Measurements from ENCODE around the gene C2orf80. TPM values are rescaled to one million over a fixed set of nuclear protein-coding genes. Genes with fewer than 3 reads are reported as not detected.

Gene C2orf80
- total RNA-seq, 4 donors from 2014 or later, result not detected

GRCh38 chr2:208186893-208187292 is 2.9 kb downstream of the C2orf80 start:
- H3K36me3 ChIP-seq, result no peaks in the 10 kb centered on the region
- 76 to 93% methylated on average over 2 of the region's 2 CpGs for WGBS, 2 donors (ENCODE audit: low coverage in 1 of 2)
- ATAC-seq, result no peak
- no peak for TF ChIP-seq POLR2A (IDR thresholded peaks at IDR 0.05)
- no peak for TF ChIP-seq EP300 (IDR thresholded peaks at IDR 0.05)
- TF ChIP-seq CTCF (IDR thresholded peaks at IDR 0.05), result no peak
- TF ChIP-seq POLR2AphosphoS5 (IDR thresholded peaks at IDR 0.05), result no peak
- H3K27me3 ChIP-seq, result peaks cover 30% of the 10 kb centered on the region
- H3K27ac ChIP-seq, result no peak overlapping the region
- no peaks in the 10 kb centered on the region for H3K9me3 ChIP-seq
- H3K4me3 ChIP-seq, result no peak overlapping the region
- no peaks in the 10 kb centered on the region for H3K4me1 ChIP-seq

GRCh38 chr2:208186465-208186864 is 3.4 kb downstream of the C2orf80 start:
- no peaks in the 10 kb centered on the region for H3K4me1 ChIP-seq
- no peaks in the 10 kb centered on the region for H3K36me3 ChIP-seq
- TF ChIP-seq POLR2AphosphoS5 (IDR thresholded peaks at IDR 0.05), result no peak
- no peak for TF ChIP-seq EP300 (IDR thresholded peaks at IDR 0.05)
- H3K27me3 ChIP-seq, result peaks cover 30% of the 10 kb centered on the region
- ATAC-seq, result no peak
- WGBS, 2 donors (ENCODE audit: low coverage in 1 of 2), result 66 to 77% methylated on average over 4 to 5 of the region's 5 CpGs
- H3K4me3 ChIP-seq, result no peak overlapping the region
- H3K9me3 ChIP-seq, result no peaks in the 10 kb centered on the region
- no peak overlapping the region for H3K27ac ChIP-seq

- TF ChIP-seq POLR2AphosphoS5 (IDR thresholded peaks at IDR 0.05), result no peak
- no peak for TF ChIP-seq EP300 (IDR thresholded peaks at IDR 0.05)
- no peak for TF ChIP-seq POLR2A (IDR thresholded peaks at IDR 0.05)
- no peak for TF ChIP-seq CTCF (IDR thresholded peaks at IDR 0.05)
- Histone ChIP-seq H3K9me3 (no peaks in the 10 kb centered on the region), H3K4me3 (no peak overlapping the region), H3K4me1 (no peaks in the 10 kb centered on the region), H3K27me3 (peaks cover 20% of the 10 kb centered on the region), H3K27ac (no peak overlapping the region), H3K36me3 (no peaks in the 10 kb centered on the region)
- WGBS, 2 donors (ENCODE audit: low coverage in 1 of 2), result 40 to 43% methylated on average over 9 to 12 of the region's 12 CpGs
- ATAC-seq, result no peak
Observed at GRCh38 chr2:208183972-208184705, 5.7 kb downstream of the C2orf80 start.

- ATAC-seq, result no peak
- Histone ChIP-seq H3K27me3 (peaks cover 20% of the 10 kb centered on the region), H3K27ac (no peak overlapping the region), H3K9me3 (no peaks in the 10 kb centered on the region), H3K36me3 (no peaks in the 10 kb centered on the region), H3K4me3 (no peak overlapping the region), H3K4me1 (no peaks in the 10 kb centered on the region)
- TF ChIP-seq POLR2A (IDR thresholded peaks at IDR 0.05), result no peak
- TF ChIP-seq EP300 (IDR thresholded peaks at IDR 0.05), result no peak
- TF ChIP-seq POLR2AphosphoS5 (IDR thresholded peaks at IDR 0.05), result no peak
- TF ChIP-seq CTCF (IDR thresholded peaks at IDR 0.05), result no peak
- 50 to 69% methylated on average over 7 of the region's 7 CpGs for WGBS, 2 donors (ENCODE audit: low coverage in 1 of 2)
Observed at GRCh38 chr2:208183526-208183925, 6.3 kb downstream of the C2orf80 start.

- Histone ChIP-seq H3K9me3 (no peaks in the 10 kb centered on the region), H3K27ac (no peak overlapping the region), H3K4me3 (no peak overlapping the region), H3K36me3 (no peaks in the 10 kb centered on the region), H3K4me1 (no peaks in the 10 kb centered on the region), H3K27me3 (peaks cover 20% of the 10 kb centered on the region)
- TF ChIP-seq EP300 (IDR thresholded peaks at IDR 0.05), result no peak
- no peak for TF ChIP-seq POLR2AphosphoS5 (IDR thresholded peaks at IDR 0.05)
- TF ChIP-seq CTCF (IDR thresholded peaks at IDR 0.05), result no peak
- TF ChIP-seq POLR2A (IDR thresholded peaks at IDR 0.05), result no peak
- WGBS, 2 donors (ENCODE audit: low coverage in 1 of 2), result 34 to 74% methylated on average over 3 of the region's 3 CpGs
- ATAC-seq, result no peak
Observed at GRCh38 chr2:208182835-208183234, 7.0 kb downstream of the C2orf80 start.

All from gastroesophageal sphincter (tissue), 4 donors.